DND-41 (cell line): Measurements from ENCODE around the gene AMPD1.

Experiments
- EZH2 ChIP-seq: IDR thresholded peaks from 3 replicates; pipeline ENCODE4 v1.6.1; 2012; ENCODE audit warnings: borderline replicate concordance, low read depth, mild to moderate bottlenecking, moderate library complexity, low read length, inconsistent platforms; ENCODE audit not compliant: severe bottlenecking
- TF ChIP-seq, protein P1 (sequence below): IDR thresholded peaks from 2 replicates; pipeline ENCODE4 v1.5.1; 2012; ENCODE audit warnings: borderline replicate concordance, low read length, moderate library complexity, mild to moderate bottlenecking; ENCODE audit not compliant: poor library complexity, severe bottlenecking; ENCODE audit errors: extremely low read depth

GRCh38 chr1:114740331-114740730 lies 45.0 kb upstream of the AMPD1 start:
- TF ChIP-seq, protein P1, sequence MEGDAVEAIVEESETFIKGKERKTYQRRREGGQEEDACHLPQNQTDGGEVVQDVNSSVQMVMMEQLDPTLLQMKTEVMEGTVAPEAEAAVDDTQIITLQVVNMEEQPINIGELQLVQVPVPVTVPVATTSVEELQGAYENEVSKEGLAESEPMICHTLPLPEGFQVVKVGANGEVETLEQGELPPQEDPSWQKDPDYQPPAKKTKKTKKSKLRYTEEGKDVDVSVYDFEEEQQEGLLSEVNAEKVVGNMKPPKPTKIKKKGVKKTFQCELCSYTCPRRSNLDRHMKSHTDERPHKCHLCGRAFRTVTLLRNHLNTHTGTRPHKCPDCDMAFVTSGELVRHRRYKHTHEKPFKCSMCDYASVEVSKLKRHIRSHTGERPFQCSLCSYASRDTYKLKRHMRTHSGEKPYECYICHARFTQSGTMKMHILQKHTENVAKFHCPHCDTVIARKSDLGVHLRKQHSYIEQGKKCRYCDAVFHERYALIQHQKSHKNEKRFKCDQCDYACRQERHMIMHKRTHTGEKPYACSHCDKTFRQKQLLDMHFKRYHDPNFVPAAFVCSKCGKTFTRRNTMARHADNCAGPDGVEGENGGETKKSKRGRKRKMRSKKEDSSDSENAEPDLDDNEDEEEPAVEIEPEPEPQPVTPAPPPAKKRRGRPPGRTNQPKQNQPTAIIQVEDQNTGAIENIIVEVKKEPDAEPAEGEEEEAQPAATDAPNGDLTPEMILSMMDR = no peak
- no peak for TF ChIP-seq EZH2
